D341Med (cell line): ENCODE results near the gene ZNF592.
"Not testable (repeated sequence)": the region's sequence is repeated elsewhere in the genome, so short reads cannot be mapped to it uniquely, and the experiment has no call there.

Source experiments
- DNase-seq: peaks from one replicate; pipeline ENCODE4 v3.0.0; 2012; ENCODE audit warnings: low spot score

The ZNF592 gene

GRCh38 chr15:84748274-84749110 lies at the start of gene ZNF592:
Gene ZNF592, plus strand, starts transcription at chr15:84748592. Its CDS starts 34,084 bp downstream, at chr15:84782676.
- peak; percentile 92 for DNase-seq

- no peak for DNase-seq
Observed at GRCh38 chr15:84699538-84700191, 48.7 kb upstream of the ZNF592 start.

- DNase-seq, result no peak
Observed at GRCh38 chr15:84702961-84703482, 45.4 kb upstream of the ZNF592 start.

- DNase-seq, result no peak
Observed at GRCh38 chr15:84703808-84704207, 44.6 kb upstream of the ZNF592 start.

- no peak for DNase-seq
Observed at GRCh38 chr15:84714372-84714771, 34.0 kb upstream of the ZNF592 start.

GRCh38 chr15:84714821-84715220 lies 33.6 kb upstream of the ZNF592 start:
- DNase-seq, result no peak

- DNase-seq, result no peak
Observed at GRCh38 chr15:84715441-84716035, 32.9 kb upstream of the ZNF592 start.

GRCh38 chr15:84716036-84716732 lies 32.2 kb upstream of the ZNF592 start, which contains the start of gene SEC11A:
Gene SEC11A, minus strand, starts transcription at chr15:84716139. Its CDS starts 64 bp downstream, at chr15:84716075.
- DNase-seq, result peak; percentile 97

- no peak for DNase-seq
Observed at GRCh38 chr15:84721371-84721770, 27.0 kb upstream of the ZNF592 start.

- DNase-seq, result no peak
Observed at GRCh38 chr15:84722628-84723027, 25.8 kb upstream of the ZNF592 start.

GRCh38 chr15:84725001-84725491 lies 23.3 kb upstream of the ZNF592 start:
- no peak for DNase-seq

GRCh38 chr15:84727429-84727828 lies 21.0 kb upstream of the ZNF592 start:
- DNase-seq, result no peak

- DNase-seq, result no peak
Observed at GRCh38 chr15:84731774-84732173, 16.6 kb upstream of the ZNF592 start.

GRCh38 chr15:84734794-84735479 lies 13.5 kb upstream of the ZNF592 start:
- DNase-seq, result no peak

- DNase-seq, result not testable (repeated sequence)
Observed at GRCh38 chr15:84735480-84736061, 12.8 kb upstream of the ZNF592 start.

GRCh38 chr15:84736375-84736774 lies 12.0 kb upstream of the ZNF592 start:
- DNase-seq, result no peak

- no peak for DNase-seq
Observed at GRCh38 chr15:84737005-84737404, 11.4 kb upstream of the ZNF592 start.

- DNase-seq, result no peak
Observed at GRCh38 chr15:84740691-84741090, 7.7 kb upstream of the ZNF592 start.

- DNase-seq, result no peak
Observed at GRCh38 chr15:84741121-84741520, 7.3 kb upstream of the ZNF592 start.

GRCh38 chr15:84747416-84748273 lies 747 bp upstream of the ZNF592 start:
- no peak for DNase-seq
